ENCODE data around the gene PODXL2.

Gene PODXL2

GRCh38 chr3:127628426-127628787, 578 bp upstream of the PODXL2 start:
- DNase-seq (ENCODE audit: low read depth in 1 of 2, low spot score in 1 of 2): no peak

- DNase-seq (ENCODE audit: low read depth in 1 of 2, low spot score in 1 of 2): peak in 1 of 2 donors; percentile 30
Measured at GRCh38 chr3:127629467-127630403, 750 bp downstream of the PODXL2 start.

DNA sequence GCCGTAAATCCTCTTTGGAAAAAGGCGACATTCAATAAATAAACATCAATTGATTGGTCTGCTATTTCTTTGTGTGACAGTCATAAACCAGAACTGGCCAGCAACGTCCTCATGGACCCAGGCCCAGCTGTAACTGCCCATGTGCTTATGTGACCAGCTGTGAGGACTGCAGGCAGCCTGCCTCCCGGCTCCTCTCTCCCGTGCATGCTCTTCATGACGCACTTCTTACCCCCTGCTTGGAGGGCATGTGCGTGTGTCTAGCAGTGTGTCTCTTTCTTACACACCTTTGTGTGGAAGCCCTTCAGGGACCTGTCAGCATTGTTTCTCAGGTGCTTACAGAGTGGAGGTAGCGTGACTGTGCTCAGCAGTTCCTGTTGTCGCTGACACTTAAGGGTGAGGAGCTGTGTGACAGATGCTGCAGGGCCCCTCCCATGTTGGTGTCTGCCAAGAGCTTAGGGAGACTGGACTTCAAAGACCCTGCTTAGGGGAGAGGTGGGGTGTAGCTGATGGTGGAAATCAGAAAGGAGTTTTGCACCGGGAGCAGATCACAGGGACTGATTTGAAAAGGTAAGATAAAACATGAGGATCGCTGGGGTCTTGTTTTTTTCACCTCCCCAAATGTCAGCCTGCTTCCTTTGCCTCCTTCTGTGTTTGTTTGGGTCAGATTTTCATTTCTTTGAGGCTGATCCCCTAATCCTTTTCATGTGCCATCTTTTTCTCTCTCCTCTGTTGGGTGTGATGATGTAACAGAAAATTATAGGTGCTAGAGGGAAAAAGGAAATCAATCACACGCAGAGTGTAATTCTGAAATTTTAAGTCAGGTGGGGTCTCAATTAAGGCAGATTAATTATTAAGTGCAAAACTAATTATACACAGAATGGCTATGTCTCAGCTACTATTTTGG, 2.1 kb downstream of the PODXL2 start:
- DNase-seq (ENCODE audit: low read depth in 1 of 2, low spot score in 1 of 2): no peak

- no peak for DNase-seq (ENCODE audit: low read depth in 1 of 2, low spot score in 1 of 2)
Measured at GRCh38 chr3:127632035-127632820, 3.2 kb downstream of the PODXL2 start.

DNA sequence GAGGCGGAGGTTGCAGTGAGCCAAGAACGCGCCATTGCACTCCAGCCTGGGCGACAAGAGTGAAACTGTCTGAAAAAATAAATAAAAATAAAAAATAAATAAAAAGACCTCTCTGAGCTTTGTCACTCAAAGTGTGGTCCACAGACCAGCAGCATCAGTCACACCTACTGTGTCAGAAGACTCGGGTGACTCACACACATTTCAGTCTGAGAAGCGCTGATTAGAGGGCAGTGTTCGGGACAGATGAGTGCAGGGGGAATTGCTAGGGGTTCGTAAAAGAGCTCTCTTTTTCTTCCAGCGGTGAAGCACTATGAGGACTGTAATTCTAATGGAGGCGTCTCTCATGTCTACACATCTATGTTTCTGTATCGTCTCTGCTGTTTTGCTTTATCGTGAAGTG, 5.7 kb downstream of the PODXL2 start:
- no peak for DNase-seq (ENCODE audit: low read depth in 1 of 2, low spot score in 1 of 2)

- no peak for DNase-seq (ENCODE audit: low read depth in 1 of 2, low spot score in 1 of 2)
Measured at GRCh38 chr3:127637546-127637945, 8.6 kb downstream of the PODXL2 start.

- no peak for DNase-seq (ENCODE audit: low read depth in 1 of 2, low spot score in 1 of 2)
Measured at GRCh38 chr3:127637971-127638370, 9.0 kb downstream of the PODXL2 start.

DNA sequence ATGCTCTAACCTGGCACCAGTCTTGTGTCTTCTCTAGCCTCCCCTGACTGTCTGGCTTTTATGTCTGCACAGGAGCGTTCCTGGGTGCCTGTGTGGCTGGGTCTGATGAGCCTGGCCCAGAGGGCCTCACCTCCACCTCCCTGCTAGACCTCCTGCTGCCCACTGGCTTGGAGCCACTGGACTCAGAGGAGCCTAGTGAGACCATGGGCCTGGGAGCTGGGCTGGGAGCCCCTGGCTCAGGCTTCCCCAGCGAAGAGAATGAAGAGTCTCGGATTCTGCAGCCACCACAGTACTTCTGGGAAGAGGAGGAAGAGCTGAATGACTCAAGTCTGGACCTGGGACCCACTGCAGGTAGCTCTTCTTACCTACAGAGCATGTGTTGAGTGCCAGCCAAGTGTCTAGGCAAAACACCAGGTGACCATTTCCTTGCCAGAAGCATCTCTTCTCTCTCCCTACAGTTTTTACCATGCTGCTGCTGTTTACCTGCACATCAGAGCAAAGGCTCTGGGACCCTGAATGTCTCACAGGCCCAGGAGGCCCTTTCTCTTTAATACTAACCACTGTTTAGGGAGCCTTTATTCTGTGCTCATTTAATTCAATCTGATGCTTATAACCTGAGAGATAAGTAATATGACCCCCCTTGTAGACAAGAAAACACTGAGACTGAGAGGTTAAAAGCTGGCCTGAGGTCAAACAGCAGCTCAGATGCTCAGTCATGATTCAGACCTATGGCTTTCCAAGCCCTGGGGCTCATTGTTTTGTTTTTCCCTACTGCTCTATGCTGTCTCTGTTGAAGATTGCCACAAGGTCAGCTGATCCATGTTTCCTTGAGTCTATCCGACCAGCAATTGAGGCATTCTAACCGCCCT, 10.4 kb downstream of the PODXL2 start:
- no peak for DNase-seq (ENCODE audit: low read depth in 1 of 2, low spot score in 1 of 2)

- no peak for DNase-seq (ENCODE audit: low read depth in 1 of 2, low spot score in 1 of 2)
Measured at GRCh38 chr3:127640042-127640355, 11.0 kb downstream of the PODXL2 start.

GRCh38 chr3:127644641-127645370, 15.8 kb downstream of the PODXL2 start:
- no peak for DNase-seq (ENCODE audit: low read depth in 1 of 2, low spot score in 1 of 2)

- DNase-seq (ENCODE audit: low read depth in 1 of 2, low spot score in 1 of 2): no peak
Measured at GRCh38 chr3:127645371-127646015, 16.5 kb downstream of the PODXL2 start.

GRCh38 chr3:127646501-127647046, 17.6 kb downstream of the PODXL2 start:
- no peak for DNase-seq (ENCODE audit: low read depth in 1 of 2, low spot score in 1 of 2)

DNA sequence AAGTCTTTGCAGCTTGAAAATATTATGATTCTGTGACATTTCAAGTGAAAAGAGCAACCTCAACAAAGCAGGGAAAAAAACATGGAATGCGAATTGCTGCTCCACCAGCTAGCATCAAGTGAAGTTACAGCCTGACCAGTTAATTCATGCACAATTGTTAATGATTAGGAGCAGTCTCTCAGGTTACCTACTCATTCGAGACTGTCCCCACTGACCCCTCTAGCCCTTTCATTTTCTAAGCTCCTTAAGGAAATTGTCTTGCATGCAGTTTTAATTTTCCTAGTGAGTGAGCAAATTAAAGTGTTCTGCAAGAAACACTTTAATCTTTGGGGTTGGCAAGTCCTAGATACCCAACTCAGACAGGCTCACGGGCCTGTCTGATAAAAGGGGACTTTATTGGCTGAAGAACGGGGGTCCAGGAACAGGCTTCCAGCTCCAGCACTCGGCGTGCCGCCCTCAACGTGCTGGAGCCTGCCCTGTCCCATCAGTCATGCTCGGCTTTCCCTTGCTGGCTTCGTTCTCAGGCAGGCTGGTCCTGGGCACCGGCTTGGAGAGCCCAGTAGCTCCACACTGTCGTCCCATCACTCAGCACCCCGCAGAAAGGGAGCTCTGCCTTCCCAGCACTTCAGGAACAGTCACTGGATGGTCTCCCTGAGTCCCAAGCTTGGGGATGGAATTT, 18.3 kb downstream of the PODXL2 start:
- no peak for DNase-seq (ENCODE audit: low read depth in 1 of 2, low spot score in 1 of 2)

DNA sequence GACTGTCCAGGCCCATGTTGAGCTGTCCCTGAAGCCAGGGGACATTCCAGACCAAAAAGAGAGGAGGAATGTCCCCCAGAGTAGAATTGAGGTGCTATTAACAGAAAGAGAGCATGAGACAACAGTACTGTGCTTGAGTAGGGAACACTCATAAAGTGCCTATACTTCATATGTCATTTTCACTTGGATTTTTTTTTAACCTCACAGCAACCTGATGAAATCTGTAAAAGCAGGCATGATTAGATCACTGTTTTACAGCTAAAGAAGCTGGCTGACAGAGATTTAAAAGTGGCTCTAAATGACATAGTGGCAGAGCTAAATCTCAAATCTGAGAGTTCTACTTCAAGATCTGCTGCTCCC, 18.8 kb downstream of the PODXL2 start:
- no peak for DNase-seq (ENCODE audit: low read depth in 1 of 2, low spot score in 1 of 2)

DNA sequence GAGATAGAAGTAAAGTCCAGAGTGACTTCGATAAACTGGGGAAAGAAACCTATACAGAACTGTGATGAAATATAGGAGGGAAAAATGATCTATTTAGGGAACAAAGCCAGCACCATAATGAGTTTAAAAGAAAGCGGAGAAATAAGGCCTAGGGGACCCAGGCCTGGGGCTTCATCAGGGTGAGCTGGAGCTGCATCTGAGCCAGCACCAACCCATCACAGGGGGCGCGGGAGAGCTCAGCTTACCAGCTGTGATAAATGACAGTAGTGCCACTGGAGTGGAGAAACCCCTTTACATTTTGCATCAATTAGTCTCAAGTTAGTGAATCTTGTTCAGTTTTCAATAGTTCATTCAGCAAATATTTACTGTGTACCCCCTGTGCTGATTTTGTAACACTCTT, 21.3 kb downstream of the PODXL2 start:
- DNase-seq (ENCODE audit: low read depth in 1 of 2, low spot score in 1 of 2): no peak

DNA sequence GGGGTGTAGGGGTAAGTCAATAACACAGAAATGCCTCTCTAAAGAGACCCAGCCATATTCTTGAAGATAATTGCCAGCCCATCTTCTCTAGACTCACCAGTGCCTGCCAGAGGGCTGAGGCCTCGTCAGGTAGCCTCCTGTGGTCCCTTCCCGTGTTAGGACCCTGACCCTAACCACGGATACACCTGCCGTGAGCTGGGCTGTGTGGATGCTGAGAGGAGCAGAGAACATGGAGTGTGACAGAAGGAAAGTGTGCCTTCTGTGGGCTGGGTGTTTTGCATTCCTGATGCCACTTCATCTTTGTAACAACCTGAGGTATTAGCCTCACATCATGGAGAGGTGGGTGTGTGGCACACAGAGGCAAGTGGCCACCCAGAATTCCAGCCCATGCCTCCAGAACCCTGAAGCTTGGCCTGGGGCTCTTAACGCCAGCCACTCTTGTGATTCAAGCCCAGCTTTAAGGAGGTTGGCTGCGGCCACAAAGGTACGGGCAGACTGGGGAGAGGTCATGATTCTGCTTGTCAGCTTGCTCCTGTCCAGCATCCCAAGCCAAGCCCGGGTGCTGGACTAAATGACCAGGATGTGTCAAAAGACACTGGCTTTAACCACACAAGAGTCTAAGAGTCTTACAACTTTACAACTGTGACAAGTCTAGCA, 22.7 kb downstream of the PODXL2 start:
- no peak for DNase-seq (ENCODE audit: low read depth in 1 of 2, low spot score in 1 of 2)

DNA sequence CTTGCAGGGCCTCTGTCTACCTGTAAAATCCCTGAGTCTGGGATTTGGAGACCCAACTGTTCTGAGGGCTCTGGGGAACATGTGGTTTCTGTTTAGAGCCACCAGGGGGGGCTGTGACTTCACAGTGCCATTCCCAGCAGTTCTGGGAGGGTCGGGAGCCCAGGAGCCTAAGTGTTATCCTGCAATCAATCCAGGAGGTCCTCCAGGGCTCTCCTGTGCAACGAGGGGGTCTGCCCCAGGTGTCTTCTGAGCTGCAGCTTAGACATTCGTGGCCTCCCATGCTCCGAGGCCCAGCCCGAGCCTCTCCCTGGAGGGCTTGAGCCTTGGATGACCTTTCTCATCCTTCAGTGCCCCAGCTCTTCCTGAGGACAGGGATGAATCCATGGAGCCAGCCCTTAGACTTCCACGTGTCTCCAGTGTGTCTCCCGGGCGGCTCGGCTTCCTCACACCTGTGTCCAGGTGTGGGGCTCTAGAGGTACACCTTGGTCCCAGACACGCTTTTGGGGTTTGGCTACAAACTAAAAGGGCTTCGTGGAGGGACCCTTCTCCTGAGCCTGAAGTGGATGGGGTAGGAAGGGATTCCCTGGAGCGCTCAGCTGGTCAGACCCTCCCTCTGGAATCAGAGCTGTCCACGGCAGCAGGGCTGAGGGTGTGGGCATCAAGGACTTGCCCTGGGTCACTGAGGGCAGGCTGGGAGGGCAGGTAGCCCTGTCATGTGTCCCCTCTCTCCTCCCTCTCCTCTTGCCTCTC, 23.4 kb downstream of the PODXL2 start:
- DNase-seq (ENCODE audit: low read depth in 1 of 2, low spot score in 1 of 2): no peak
